Stimulated activated CD4-positive, alpha-beta T cell treated with anti-CD3 and anti-CD28 coated beads, Interleukin-4, amount 100 ng/mL, for 1 hour (primary cell): ENCODE data around the gene C5orf15.

Source experiments
- DNase-seq: peaks from one replicate; pipeline ENCODE4 v3.0.0-alpha.2; 2020

Gene C5orf15

GRCh38 chr5:133919148-133920136 is 49.0 kb downstream of the C5orf15 start:
- no peak for DNase-seq

GRCh38 chr5:133918731-133919130 is 49.7 kb downstream of the C5orf15 start:
- no peak for DNase-seq

GRCh38 chr5:133918316-133918715 is 50.1 kb downstream of the C5orf15 start:
- no peak for DNase-seq

- no peak for DNase-seq
Measured at GRCh38 chr5:133917785-133918184, 50.6 kb downstream of the C5orf15 start.

- no peak for DNase-seq
Measured at GRCh38 chr5:133916914-133917313, 51.5 kb downstream of the C5orf15 start.

GRCh38 chr5:133916479-133916878 is 51.9 kb downstream of the C5orf15 start:
- DNase-seq, result no peak

GRCh38 chr5:133914434-133914833 is 54.0 kb downstream of the C5orf15 start:
- DNase-seq, result no peak

GRCh38 chr5:133913413-133914155 is 54.8 kb downstream of the C5orf15 start:
- no peak for DNase-seq

GRCh38 chr5:133912951-133913350 is 55.5 kb downstream of the C5orf15 start:
- DNase-seq, result no peak

GRCh38 chr5:133910571-133910970 is 57.9 kb downstream of the C5orf15 start:
- no peak for DNase-seq

- DNase-seq, result no peak
Measured at GRCh38 chr5:133909603-133910002, 58.8 kb downstream of the C5orf15 start.

GRCh38 chr5:133907075-133907474 is 61.4 kb downstream of the C5orf15 start:
- no peak for DNase-seq

GRCh38 chr5:133906303-133906702 is 62.1 kb downstream of the C5orf15 start:
- DNase-seq, result no peak
